HG03066 (cell line): ENCODE results near the gene SYNPO2L.
A peak's percentile ranks its signal among the peaks of the same experiment; 100 is the strongest.
"Not testable (repeated sequence)": the region's sequence is repeated elsewhere in the genome, so short reads cannot be mapped to it uniquely, and the experiment has no call there.

Source experiments
- ATAC-seq: cut with Tn5 transposase; IDR thresholded peaks from one replicate; pipeline ENCODE4 v1.9.1; 2021; ENCODE audit warnings: low read depth; ENCODE audit not compliant: unreplicated experiment

The SYNPO2L gene

GRCh38 chr10:73625884-73626752, 29.7 kb downstream of the SYNPO2L start:
- ATAC-seq, result peak; percentile 98

GRCh38 chr10:73625004-73625883, 30.6 kb downstream of the SYNPO2L start:
- ATAC-seq, result peak; percentile 41

DNA sequence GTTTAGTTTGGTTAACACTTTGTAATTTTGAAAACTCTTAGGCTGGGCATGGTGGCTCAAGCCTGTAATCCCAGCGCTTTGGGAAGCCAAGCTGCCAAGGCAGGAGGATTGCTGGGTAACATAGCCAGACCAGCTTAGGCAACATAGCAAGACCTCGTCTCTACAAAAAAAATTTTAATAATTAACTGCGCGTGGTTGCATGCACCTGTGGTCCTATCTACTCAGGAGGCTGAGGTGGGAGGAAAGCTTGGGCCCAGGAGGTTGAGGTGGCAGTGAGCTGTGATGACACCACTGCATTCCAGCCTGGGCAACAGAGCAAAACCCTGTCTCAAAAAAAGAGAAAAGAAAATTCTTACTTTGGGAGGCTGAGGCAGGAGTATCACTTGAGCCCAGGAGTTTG, 32.8 kb downstream of the SYNPO2L start:
- ATAC-seq, result no peak

- not testable (repeated sequence) for ATAC-seq
Observed at GRCh38 chr10:73620974-73621373, 34.9 kb downstream of the SYNPO2L start.

GRCh38 chr10:73617143-73617542, 38.7 kb downstream of the SYNPO2L start:
- ATAC-seq, result not testable (repeated sequence)

DNA sequence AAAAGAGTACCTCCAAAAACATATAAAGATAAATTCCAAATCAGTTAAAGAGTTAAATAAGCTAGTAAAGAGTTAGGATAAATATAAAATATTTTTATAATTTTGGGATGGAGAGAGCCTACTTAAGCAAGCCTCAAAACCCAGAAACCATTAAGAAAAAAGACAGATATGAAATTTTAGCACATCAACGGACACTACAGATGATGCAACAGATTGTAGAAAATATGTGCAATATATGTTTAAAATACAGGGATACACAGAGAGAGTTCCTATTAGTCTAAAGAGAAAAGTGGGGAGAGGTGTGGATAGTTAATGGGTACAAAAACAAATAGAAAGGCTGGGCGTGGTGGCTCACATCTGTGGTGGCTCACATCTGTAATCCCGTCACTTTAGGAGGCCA, 41.1 kb downstream of the SYNPO2L start:
- no peak for ATAC-seq

GRCh38 chr10:73609116-73609515, 46.7 kb downstream of the SYNPO2L start:
- no peak for ATAC-seq

DNA sequence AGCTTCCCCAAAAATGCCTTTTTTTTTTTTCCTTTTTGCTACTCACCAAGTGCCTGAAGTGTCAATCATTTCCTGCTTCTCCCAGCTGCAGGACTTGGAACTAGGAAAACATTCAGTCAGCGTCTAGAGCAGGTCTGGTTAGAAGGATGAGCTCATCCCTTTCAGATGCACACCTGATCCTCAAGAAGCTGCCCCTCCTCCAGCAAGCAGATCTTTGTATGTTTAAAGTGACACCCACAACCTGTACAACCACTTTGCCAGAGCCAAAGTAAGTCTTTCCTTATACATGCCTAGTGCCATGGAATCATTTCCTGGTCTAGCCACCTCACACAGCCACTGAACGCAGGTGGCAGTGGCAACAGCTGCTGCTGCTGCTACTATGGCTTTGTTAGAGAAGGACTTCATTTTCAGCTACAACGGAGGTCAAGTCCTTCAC, 54.3 kb downstream of the SYNPO2L start:
- ATAC-seq, result no peak

DNA sequence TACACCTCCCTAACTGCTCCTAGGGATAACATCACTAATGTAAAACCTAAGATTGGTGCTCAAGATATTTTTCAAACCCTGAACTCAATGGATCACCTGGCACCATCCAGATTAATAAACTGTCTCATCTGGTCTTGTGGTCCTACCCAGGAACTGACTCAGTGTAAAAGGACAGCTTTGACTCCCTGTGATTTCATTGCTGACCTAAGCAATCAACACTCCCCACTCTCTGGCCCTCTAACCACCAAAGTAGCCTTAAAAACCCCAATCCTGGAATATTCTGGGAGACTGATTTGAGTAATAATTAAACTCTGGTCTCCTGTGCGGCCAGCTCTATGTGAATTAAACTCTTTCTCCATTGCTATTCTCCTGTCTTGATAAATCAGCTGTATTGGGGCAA, 58.5 kb downstream of the SYNPO2L start:
- no peak for ATAC-seq
